Body of pancreas (tissue), 4 donors: ENCODE results near the gene MINPP1.

Experiments used
- CTCF ChIP-seq, 7 experiments: fragments of 450-650 bp in 4 of 7; fragments of 200-600 bp in 3 of 7; sonication (generic) in 3 of 7; IDR thresholded peaks; one replicate each; pipeline ENCODE4 v1.5.1; 2016 to 2019; ENCODE audit warnings: antibody characterized with exemption in 7 of 7
- POLR2A ChIP-seq, 3 donors: fragments of 450-650 bp; IDR thresholded peaks; one replicate each; pipeline ENCODE4 v1.6.1; 2016; ENCODE audit warnings: antibody characterized with exemption in 3 of 3, mild to moderate bottlenecking in 2 of 3

- no peak for TF ChIP-seq POLR2A (IDR thresholded peaks at IDR 0.05)
- TF ChIP-seq CTCF (IDR thresholded peaks at IDR 0.05): no peak
Observed at GRCh38 chr10:87565010-87565409, 60.3 kb downstream of the MINPP1 start.
